ENCODE measurements around the gene PSD4. TPM values are rescaled to one million over a fixed set of nuclear protein-coding genes. Genes with fewer than 3 reads are reported as not detected.

The PSD4 gene
- total RNA-seq, 1 experiment from 2014 or later, result 1.0 TPM

DNA sequence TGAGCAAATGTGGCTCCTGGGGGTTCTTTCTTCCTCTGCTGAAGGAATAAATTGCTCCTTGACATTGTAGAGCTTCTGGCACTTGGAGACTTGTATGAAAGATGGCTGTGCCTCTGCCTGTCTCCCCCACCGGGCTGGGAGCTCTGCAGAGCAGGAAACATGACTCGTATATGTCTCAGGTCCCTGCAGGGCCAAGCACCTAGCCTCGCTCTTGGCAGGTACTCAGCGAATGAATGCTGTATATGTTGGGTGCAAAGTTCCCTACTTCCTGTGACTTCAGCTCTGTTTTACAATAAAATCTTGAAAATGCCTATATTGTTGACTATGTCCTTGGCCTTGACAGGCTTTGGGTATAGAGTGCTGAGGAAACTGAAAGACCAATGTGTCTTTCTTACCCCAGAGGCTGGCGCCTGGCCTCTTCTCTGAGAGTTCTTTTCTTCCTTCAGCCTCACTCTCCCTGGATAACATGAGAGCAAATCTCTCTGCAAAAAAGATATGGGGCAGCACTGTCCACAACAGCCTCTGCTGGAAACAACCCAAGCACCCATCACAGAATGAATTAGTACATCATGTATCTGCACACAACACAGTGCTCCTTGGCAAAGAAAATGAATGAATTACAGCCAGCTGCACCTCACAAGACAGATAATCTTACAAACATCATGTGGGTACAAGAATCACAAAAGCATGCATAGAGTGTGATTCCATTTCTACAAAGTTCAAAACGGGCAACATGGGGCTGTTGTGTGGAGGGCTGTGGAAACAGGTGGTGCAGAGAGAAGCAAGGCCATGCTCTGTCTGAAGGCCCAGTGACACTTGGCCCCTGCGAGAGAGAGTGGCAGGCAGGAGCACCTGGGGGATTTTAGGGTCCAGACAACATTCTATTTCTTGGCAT lies 39.8 kb upstream of the PSD4 start:
- no peaks in the 10 kb centered on the region for H3K4me1 ChIP-seq (ENCODE audit: insufficient read depth, low read length)
- no peak overlapping the region for H3T11ph ChIP-seq (ENCODE audit: low read length)
- H3K18ac ChIP-seq (ENCODE audit: insufficient read length, low read depth, low read length), result no peak overlapping the region
- no peak overlapping the region for H2BK20ac ChIP-seq (ENCODE audit: low read depth, low read length, poor library complexity, severe bottlenecking)
- no peak overlapping the region for H3K27ac ChIP-seq (ENCODE audit: insufficient read length, low read depth, low read length)
- no peak for TF ChIP-seq CTCF (conservative IDR thresholded peaks at IDR 0.05)
- H2BK12ac ChIP-seq (ENCODE audit: insufficient read length, low read depth, low read length), result no peak overlapping the region
- no CpG with 5 or more reads among the region's 7 CpGs for WGBS (ENCODE audit: extremely low coverage, insufficient read length, low lambda C conversion rate)
- no peak overlapping the region for H3K14ac ChIP-seq (ENCODE audit: insufficient read depth, low read length)
- no peak overlapping the region for H2AFZ ChIP-seq (ENCODE audit: low read length)
- no peaks in the 10 kb centered on the region for H3K9me3 Mint-ChIP-seq
- H4K20me1 ChIP-seq (ENCODE audit: control insufficient read depth, insufficient read depth, insufficient read length), result no peaks in the 10 kb centered on the region
- H3K9ac ChIP-seq (ENCODE audit: extremely low read depth, insufficient read length, low read length), result no peak overlapping the region
- no peak overlapping the region for H3K4me3 Mint-ChIP-seq
- no peak overlapping the region for H3K4ac ChIP-seq (ENCODE audit: low read depth, low read length)
- H3K79me2 ChIP-seq (ENCODE audit: insufficient read depth, low read length), result no peaks in the 10 kb centered on the region
- H2BK120ac ChIP-seq (ENCODE audit: low read depth, low read length, poor library complexity, severe bottlenecking), result no peak overlapping the region
- no peak overlapping the region for H4K91ac ChIP-seq (ENCODE audit: insufficient read length, low read depth, low read length)
- H3K9me3 ChIP-seq (ENCODE audit: control insufficient read depth, low read depth, low read length), result no peaks in the 10 kb centered on the region
- no peak overlapping the region for H3K56ac ChIP-seq (ENCODE audit: insufficient read length, low read depth, low read length)
- no peaks in the 10 kb centered on the region for H3K79me1 ChIP-seq (ENCODE audit: insufficient read depth, low read depth, low read length, poor library complexity, severe bottlenecking)
- H3K4me1 Mint-ChIP-seq, result peaks cover 0 to 5% of the 10 kb centered on the region in 2 experiments; a peak in 2 of 4 replicates
- H3K23ac ChIP-seq (ENCODE audit: insufficient read length, low read depth, low read length), result no peak overlapping the region
- H4K8ac ChIP-seq (replicated peaks; ENCODE audit: insufficient read length, low read depth, low read length), result no peak overlapping the region
- no peak overlapping the region for H2BK15ac ChIP-seq (ENCODE audit: low read depth, low read length)
- no peak for DNase-seq
- H3K23me2 ChIP-seq (ENCODE audit: insufficient read length, low read depth, low read length, poor library complexity, severe bottlenecking), result no peaks in the 10 kb centered on the region
- no peak overlapping the region for H2AK5ac ChIP-seq (ENCODE audit: insufficient read length, low read length)
- H2BK5ac ChIP-seq (ENCODE audit: insufficient read length, low read length), result no peak overlapping the region
- H3K36me3 Mint-ChIP-seq (ENCODE audit: insufficient read depth in 1 of 3, low read depth in 3 of 3), result no peaks in the 10 kb centered on the region
- no peaks in the 10 kb centered on the region for H3K27me3 ChIP-seq (ENCODE audit: insufficient read depth, low read length)
- no peak overlapping the region for H3K4me2 ChIP-seq (ENCODE audit: insufficient read depth, insufficient read length, low read length)
- H3K27me3 Mint-ChIP-seq (ENCODE audit: low read depth), result no peaks in the 10 kb centered on the region
- H3K27ac Mint-ChIP-seq, result no peak overlapping the region
- H4K5ac ChIP-seq (ENCODE audit: insufficient read length, low read depth, low read length), result no peak overlapping the region
